HUES48 (cell line): ENCODE results near the gene BMPR1A.
A peak's percentile ranks its signal among the peaks of the same experiment; 100 is the strongest.

Experiments used
- H3K27ac ChIP-seq: one replicate; pipeline ENCODE4 v1.7.0; 2013; ENCODE audit warnings: low read depth, low read length, inconsistent platforms
- H3K27me3 ChIP-seq: 2 replicates; pipeline ENCODE4 v1.6.1; 2013; ENCODE audit warnings: mild to moderate bottlenecking, low read length; ENCODE audit not compliant: control insufficient read depth, insufficient read depth
- H3K36me3 ChIP-seq: 2 replicates; pipeline ENCODE4 v1.6.1; 2013; ENCODE audit warnings: low read length; ENCODE audit not compliant: control insufficient read depth, insufficient read depth
- H3K4me1 ChIP-seq: 2 replicates; pipeline ENCODE4 v1.6.1; 2013; ENCODE audit warnings: mild to moderate bottlenecking, low read length; ENCODE audit not compliant: control insufficient read depth, insufficient read depth
- H3K4me3 ChIP-seq: 2 replicates; pipeline ENCODE4 v1.5.1; 2013; ENCODE audit warnings: mild to moderate bottlenecking, low read depth, low read length
- H3K9ac ChIP-seq: 2 replicates; pipeline ENCODE4 v1.6.1; 2013; ENCODE audit warnings: mild to moderate bottlenecking, low read depth, low read length, moderate library complexity
- H3K9me3 ChIP-seq: 2 replicates; pipeline ENCODE4 v1.6.1; 2013; ENCODE audit warnings: low read length; ENCODE audit not compliant: control insufficient read depth, insufficient read depth

The BMPR1A gene

DNA sequence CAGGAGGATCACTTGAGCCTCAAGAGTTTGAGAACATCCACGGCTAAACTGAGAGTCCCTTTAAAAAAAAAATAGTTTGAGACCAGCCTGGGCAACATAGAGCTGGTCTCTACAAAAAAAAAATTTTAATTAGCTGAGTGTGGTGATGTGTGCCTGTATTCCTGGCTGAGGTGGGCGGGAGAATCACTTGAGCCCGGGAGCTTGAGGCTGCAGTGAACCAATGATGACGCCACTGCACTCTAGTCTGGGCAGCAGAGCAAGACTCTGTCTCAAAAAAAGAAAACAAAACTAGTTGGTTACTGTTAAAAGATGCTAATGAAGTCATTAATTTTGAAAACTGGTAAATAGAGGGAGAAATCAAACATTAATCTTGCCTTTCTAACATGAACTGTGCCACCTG is 124.6 kb downstream of the BMPR1A start:
- Histone ChIP-seq H3K27me3 (no peaks in the 10 kb centered on the region), H3K27ac (no peak overlapping the region), H3K9ac (no peak overlapping the region), H3K36me3 (peaks cover 38% of the 10 kb centered on the region), H3K4me1 (no peaks in the 10 kb centered on the region), H3K4me3 (no peak overlapping the region), H3K9me3 (no peaks in the 10 kb centered on the region)

- Histone ChIP-seq H3K4me3 (no peak overlapping the region), H3K27me3 (no peaks in the 10 kb centered on the region), H3K9ac (no peak overlapping the region), H3K36me3 (peaks cover 38% of the 10 kb centered on the region), H3K9me3 (no peaks in the 10 kb centered on the region), H3K27ac (peak overlapping the region; percentile 5), H3K4me1 (no peaks in the 10 kb centered on the region)
Observed at GRCh38 chr10:86888585-86889381, 132.4 kb downstream of the BMPR1A start.

DNA sequence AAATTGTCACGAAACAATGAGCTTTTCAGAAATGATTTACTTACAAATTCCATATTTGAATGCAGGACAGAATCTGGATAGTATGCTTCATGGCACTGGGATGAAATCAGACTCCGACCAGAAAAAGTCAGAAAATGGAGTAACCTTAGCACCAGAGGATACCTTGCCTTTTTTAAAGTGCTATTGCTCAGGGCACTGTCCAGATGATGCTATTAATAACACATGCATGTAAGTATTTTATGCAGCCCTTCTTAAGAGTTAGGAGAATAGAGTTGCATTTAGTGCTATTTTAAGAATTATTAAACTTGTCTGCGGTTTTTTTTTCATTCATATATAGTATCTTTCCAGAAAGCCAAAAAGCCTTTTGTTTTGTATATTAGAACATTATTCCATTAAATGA is 133.6 kb downstream of the BMPR1A start:
- H3K4me3 ChIP-seq, result no peak overlapping the region
- no peaks in the 10 kb centered on the region for H3K27me3 ChIP-seq
- no peak overlapping the region for H3K27ac ChIP-seq
- H3K36me3 ChIP-seq, result peaks cover 48% of the 10 kb centered on the region
- H3K9me3 ChIP-seq, result no peaks in the 10 kb centered on the region
- no peaks in the 10 kb centered on the region for H3K4me1 ChIP-seq
- no peak overlapping the region for H3K9ac ChIP-seq

- H3K9me3 ChIP-seq, result no peaks in the 10 kb centered on the region
- peaks cover 12% of the 10 kb centered on the region for H3K4me1 ChIP-seq
- no peak overlapping the region for H3K9ac ChIP-seq
- peaks cover 55% of the 10 kb centered on the region for H3K36me3 ChIP-seq
- no peak overlapping the region for H3K4me3 ChIP-seq
- H3K27ac ChIP-seq, result peak overlapping the region; percentile 50
- no peaks in the 10 kb centered on the region for H3K27me3 ChIP-seq
Observed at GRCh38 chr10:86898511-86898910, 142.1 kb downstream of the BMPR1A start.

- H3K27me3 ChIP-seq, result no peaks in the 10 kb centered on the region
- H3K4me3 ChIP-seq, result no peak overlapping the region
- peaks cover 54% of the 10 kb centered on the region for H3K36me3 ChIP-seq
- peak overlapping the region; percentile 66 for H3K27ac ChIP-seq
- H3K4me1 ChIP-seq, result peaks cover 12% of the 10 kb centered on the region
- H3K9me3 ChIP-seq, result no peaks in the 10 kb centered on the region
- no peak overlapping the region for H3K9ac ChIP-seq
Observed at GRCh38 chr10:86899132-86899531, 142.7 kb downstream of the BMPR1A start.

DNA sequence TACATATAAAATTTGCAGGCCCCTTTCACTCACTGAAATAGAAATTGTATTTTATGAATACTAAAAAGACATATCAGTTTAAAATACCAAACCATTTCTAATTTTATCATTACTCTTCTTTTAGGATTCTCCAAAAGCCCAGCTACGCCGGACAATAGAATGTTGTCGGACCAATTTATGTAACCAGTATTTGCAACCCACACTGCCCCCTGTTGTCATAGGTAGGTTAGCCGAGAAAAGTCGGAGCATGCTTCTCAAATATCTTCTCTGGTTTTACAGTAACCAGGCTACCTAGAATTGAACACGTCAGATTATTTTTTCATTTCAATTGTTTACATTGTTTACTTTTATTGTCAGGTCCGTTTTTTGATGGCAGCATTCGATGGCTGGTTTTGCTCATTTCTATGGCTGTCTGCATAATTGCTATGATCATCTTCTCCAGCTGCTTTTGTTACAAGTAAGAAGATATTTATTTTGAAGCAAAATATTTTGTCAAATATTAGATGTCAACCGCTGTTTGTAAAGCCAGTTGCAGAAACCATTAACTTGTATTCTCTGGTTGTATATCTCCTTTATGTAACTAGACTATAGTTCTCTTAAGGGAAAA is 143.4 kb downstream of the BMPR1A start:
- Histone ChIP-seq H3K9me3 (no peaks in the 10 kb centered on the region), H3K4me3 (no peak overlapping the region), H3K4me1 (peaks cover 12% of the 10 kb centered on the region), H3K9ac (no peak overlapping the region), H3K27ac (peak overlapping the region; percentile 66), H3K36me3 (peaks cover 54% of the 10 kb centered on the region), H3K27me3 (no peaks in the 10 kb centered on the region)

DNA sequence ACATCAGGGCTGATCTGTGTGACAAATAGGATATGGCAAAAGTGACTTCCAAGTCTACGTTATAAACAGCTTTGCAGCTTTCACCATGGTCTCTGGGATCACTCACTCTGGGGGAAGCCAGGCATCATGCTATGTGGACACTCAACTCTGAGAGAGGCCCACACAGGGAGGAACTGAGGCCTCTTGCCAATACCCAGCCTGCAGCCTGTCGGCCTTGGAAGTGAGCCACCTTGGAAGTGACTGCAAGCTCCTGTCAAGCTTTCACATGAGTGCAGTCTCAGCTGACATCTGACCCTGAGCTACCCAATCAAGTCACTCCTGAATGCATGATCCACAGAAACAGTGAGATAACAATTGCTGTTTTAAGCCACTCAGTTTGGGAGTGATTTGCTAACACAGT is 144.5 kb downstream of the BMPR1A start:
- H3K9ac ChIP-seq, result no peak overlapping the region

GRCh38 chr10:86904600-86904999 is 148.2 kb downstream of the BMPR1A start:
- Histone ChIP-seq H3K27me3 (no peaks in the 10 kb centered on the region), H3K9me3 (no peaks in the 10 kb centered on the region), H3K27ac (no peak overlapping the region), H3K9ac (no peak overlapping the region), H3K4me1 (peaks cover under 1% of the 10 kb centered on the region; the same call in 1 of the 2 replicates), H3K36me3 (peaks cover 85% of the 10 kb centered on the region), H3K4me3 (no peak overlapping the region)

More for the DNA sequence above, 144.5 kb downstream of the BMPR1A start:
- peaks cover 12% of the 10 kb centered on the region for H3K4me1 ChIP-seq
- H3K27me3 ChIP-seq, result no peaks in the 10 kb centered on the region
- no peaks in the 10 kb centered on the region for H3K9me3 ChIP-seq
- peaks cover 66% of the 10 kb centered on the region for H3K36me3 ChIP-seq
- no peak overlapping the region for H3K4me3 ChIP-seq
- no peak overlapping the region for H3K27ac ChIP-seq

DNA sequence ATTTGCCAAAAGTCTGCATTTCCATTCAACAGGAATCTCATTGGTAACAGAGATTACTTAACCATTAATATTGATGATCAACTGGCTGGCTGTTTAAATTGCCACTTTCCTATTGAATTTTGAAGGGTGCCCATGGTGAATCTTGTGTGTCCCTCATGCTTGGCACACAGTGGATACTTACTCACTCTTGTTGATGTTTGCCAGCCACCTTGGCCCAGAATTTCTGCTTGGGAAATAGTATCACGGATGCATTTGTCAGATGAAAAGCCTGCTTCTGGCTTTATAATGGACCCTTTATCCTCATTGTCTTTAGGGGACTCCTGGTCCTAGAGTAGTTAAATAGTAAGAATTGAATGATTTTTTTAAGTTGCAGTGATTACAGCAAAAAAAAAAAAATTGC is 149.0 kb downstream of the BMPR1A start:
- Histone ChIP-seq H3K27me3 (no peaks in the 10 kb centered on the region), H3K4me1 (no peaks in the 10 kb centered on the region), H3K36me3 (peaks cover 83% of the 10 kb centered on the region), H3K9me3 (no peaks in the 10 kb centered on the region), H3K27ac (no peak overlapping the region), H3K4me3 (no peak overlapping the region), H3K9ac (no peak overlapping the region)

DNA sequence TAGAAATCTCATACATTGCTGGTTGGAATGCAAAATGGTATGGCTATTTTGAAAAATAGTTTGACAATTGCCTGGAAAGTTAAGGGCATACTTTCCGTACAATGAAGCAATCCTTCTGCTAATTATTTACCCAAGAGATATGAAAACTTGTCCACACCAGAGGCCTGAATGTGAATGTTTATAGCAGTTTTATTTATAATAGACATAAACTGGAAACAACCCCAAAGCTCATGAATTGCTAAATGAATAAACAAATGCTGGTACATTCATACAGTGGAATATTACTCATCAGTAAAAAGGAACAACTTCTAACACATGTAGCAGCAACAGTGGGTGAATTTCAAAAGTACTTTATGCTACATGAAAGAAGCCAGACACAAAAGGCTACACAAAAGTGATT is 158.3 kb downstream of the BMPR1A start:
- no peak overlapping the region for H3K4me3 ChIP-seq
- H3K9ac ChIP-seq, result no peak overlapping the region
- no peaks in the 10 kb centered on the region for H3K9me3 ChIP-seq
- no peak overlapping the region for H3K27ac ChIP-seq
- H3K27me3 ChIP-seq, result no peaks in the 10 kb centered on the region
- H3K4me1 ChIP-seq, result no peaks in the 10 kb centered on the region
- H3K36me3 ChIP-seq, result peaks cover 85% of the 10 kb centered on the region

- peak overlapping the region; percentile 60 for H3K27ac ChIP-seq
- no peak overlapping the region for H3K4me3 ChIP-seq
- no peak overlapping the region for H3K9ac ChIP-seq
- H3K9me3 ChIP-seq, result no peaks in the 10 kb centered on the region
- H3K27me3 ChIP-seq, result no peaks in the 10 kb centered on the region
- peaks cover 97% of the 10 kb centered on the region for H3K36me3 ChIP-seq
- no peaks in the 10 kb centered on the region for H3K4me1 ChIP-seq
Observed at GRCh38 chr10:86918022-86918471, 161.6 kb downstream of the BMPR1A start.
